ENCODE data around the gene USP46.

USP46 gene, protein sequence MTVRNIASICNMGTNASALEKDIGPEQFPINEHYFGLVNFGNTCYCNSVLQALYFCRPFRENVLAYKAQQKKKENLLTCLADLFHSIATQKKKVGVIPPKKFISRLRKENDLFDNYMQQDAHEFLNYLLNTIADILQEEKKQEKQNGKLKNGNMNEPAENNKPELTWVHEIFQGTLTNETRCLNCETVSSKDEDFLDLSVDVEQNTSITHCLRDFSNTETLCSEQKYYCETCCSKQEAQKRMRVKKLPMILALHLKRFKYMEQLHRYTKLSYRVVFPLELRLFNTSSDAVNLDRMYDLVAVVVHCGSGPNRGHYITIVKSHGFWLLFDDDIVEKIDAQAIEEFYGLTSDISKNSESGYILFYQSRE

DNA sequence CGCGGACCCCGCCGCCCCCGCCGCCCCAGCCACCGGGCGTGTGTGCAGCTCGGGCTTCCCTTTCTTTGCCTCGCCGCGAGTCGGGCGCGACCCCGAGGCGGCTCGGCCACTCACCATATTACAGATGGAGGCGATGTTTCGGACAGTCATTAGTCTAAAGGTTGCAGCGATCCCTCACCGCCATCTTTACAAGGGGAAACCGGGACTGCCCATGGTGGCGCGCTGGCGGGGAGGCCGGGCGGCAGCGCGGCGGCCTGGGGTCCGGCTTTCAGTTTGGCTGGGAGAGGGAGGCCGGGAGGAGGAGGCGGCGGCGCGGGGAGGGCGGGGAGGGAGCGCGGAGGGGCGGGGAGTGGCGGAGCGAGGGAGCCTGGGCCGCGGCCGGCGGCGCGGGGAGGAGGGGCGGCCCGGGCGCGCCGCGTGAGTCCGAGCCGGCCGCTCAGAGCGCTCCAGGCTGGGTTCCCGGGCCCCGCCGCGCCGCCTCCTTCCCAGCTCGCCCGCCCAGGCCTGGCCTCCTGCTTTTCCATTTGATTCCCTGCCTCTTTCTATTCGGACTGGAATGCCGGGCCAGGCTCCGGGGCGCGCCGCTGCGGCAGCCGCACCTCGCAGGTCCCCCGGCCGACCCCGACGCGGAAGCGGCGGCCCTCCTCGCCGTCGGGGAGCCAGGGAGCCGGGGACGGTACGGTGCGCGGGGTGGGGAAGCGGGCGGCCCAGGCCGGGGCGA is at the start of gene USP46:
Gene USP46, minus strand, starts transcription at position 301 of the 721 bp plus-strand sequence. Its CDS starts 151 bp downstream, at position 150.
- no peak for DNase-seq (ENCODE audit: low read depth)

DNA sequence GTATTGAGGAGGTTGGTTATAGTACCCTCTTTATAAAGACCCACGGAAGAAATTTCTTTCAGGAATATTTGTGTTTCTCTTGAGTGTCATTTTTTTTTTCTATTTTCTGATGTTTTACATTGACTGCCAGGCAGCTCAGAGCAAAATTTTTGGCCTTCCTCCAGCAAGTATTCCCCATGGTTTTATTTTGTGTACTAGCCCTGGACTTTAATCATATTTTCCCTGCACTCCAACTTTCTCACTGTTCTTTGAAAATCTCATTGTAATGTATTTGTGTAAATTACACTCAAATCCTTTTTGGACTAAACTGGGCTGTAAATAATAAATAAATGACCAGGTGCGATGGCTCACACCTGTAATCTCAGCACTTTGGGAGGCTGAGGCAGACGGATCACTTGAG is 45.6 kb upstream of the USP46 start:
- no peak for DNase-seq (ENCODE audit: low read depth)

DNA sequence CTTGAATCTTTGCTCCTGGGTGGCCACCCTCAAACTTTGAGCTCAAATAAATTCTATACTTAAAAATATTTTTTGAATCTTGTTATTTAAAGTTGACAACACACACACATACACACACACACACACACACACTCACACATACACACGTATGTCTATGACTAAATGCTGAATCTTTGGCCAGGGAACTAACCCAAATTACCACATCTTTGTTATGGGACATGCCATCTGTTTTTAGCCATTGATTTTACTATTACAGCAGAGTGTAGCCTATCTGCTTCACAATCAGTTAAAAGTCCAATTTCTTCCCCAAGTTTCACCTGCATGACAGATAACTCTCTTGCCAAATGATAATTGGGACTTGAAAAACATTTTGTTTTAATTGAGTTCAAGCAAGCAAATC is 45.0 kb upstream of the USP46 start:
- no peak for DNase-seq (ENCODE audit: low read depth)

DNA sequence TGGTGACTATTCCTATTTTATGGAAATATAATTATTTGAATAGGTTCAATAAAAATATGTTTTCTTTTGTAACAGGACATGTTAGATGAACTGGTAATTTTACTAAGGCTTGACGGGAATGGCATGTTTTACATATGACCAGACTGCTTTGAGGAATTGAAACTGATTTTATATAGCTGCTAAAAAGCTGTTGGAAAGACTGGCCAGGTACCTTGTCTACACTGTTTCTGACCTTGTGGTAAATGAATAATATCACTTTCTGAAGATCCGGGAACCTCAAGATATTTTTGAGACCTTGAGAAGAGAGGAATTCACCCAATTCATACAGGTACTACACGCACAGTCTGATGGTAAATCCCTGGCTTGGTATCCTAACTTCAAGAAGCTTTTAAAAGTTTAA is 42.1 kb upstream of the USP46 start:
- DNase-seq (ENCODE audit: low read depth), result no peak

DNA sequence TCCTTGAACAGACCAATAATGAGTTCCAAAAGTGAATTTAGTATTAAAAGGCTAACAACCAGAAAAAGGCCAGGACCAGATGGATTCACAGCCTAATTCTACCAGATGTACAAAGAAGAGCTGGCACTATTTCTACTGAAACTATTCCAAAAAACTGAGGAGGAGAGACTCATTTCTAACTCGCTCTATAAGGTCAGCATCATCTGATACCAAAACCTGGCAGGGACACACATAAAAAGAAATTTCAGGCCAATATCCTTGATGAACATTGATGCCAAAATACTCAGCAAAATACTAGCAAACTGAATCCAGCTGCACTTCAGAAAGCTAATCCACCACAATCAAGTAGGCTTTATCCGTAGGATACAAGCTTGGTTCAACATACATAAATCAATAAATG is 35.8 kb upstream of the USP46 start:
- no peak for DNase-seq (ENCODE audit: low read depth)

DNA sequence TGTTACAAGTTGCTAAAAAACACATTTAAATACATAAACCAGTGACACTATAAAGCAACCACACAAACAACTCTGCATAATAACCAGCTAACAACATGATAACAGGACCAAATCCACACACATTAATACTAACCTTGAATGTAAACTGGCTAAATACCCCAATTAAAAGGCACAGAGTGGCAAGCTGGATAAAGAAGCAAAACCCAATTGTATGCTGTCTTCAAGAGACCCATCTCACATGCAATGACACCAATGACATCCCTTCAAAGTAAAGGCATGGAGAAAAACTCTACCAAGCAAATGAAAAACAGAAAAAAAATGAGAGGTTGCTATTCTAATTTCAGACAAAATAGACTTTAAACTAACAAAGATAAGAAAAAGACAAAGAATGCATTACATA is 34.4 kb upstream of the USP46 start:
- DNase-seq (ENCODE audit: low read depth), result no peak

DNA sequence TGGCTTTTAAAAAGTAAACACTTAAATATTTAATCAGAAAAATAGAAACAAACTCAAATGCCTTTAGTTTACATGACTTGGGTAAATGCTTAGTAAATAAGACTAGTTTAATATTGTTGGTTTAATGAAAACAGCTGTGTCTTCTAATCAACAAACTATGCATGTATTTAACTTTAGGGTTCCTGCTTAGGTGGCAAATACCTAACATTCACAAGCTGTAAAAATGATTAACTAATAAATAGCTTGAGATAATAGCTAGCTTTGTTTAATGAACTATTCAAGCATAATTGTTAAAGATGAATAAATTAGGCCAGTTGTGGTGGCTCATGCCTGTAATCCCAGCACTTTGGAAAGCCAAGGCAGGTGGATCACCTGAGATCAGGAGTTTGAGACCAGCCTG is 30.0 kb upstream of the USP46 start:
- DNase-seq (ENCODE audit: low read depth), result no peak

DNA sequence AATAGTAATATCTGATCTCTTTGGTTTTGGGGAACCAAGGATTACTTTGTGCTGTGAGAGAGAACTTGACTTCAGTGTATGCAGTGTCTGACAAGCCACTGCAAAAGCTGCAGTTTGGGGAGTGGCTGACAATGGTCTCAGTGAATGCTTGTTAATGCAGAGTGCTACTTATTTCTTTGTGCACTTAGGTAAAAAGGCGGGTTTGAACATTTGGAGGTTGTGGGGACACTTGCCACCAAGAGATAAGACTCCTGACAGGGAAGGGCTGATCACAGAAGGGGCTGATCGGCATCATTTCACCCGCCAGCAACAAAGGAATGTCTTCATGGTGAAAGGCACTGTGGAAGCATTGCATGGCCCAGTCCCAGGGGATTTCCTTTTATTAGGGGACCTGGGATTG is 28.6 kb upstream of the USP46 start:
- DNase-seq (ENCODE audit: low read depth), result no peak

DNA sequence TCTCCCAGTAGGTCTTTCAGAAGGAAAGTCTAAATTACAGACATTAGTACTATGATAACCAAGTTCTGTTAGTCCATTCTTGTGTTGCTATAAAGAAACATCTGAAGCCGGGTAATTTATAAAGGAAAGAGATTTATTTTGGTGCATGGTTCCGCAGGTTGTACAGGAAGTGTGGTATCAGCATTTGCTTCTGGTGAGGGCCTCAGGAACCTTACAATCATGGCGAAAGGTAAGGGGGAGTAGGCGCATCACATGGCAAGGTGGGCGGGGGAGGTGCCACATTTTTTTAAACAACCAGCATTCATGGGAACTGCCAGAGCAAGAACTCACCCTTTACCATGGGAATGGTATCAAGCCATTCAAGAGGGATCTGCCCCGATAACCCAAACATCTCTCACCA is 26.2 kb upstream of the USP46 start:
- no peak for DNase-seq (ENCODE audit: low read depth)

DNA sequence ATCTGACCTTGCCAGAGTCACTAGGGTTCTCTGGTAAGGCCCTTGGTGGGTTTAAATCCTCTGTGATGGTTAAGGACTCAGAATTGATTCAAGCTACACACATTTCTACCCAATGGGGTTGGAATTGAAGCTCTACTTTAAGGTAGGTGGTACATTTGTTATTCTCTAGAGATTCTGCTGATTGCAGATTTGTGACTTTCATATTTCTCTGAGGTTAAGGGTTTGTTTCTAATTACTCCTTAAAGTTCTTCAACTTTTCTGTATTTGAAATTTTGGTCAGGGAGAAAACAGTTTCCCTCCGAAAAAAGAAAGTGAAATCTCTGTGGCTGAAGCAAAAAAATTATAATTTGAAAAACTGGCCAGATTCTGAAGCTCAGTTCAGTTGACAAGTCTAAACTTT is 25.8 kb upstream of the USP46 start:
- DNase-seq (ENCODE audit: low read depth), result no peak

DNA sequence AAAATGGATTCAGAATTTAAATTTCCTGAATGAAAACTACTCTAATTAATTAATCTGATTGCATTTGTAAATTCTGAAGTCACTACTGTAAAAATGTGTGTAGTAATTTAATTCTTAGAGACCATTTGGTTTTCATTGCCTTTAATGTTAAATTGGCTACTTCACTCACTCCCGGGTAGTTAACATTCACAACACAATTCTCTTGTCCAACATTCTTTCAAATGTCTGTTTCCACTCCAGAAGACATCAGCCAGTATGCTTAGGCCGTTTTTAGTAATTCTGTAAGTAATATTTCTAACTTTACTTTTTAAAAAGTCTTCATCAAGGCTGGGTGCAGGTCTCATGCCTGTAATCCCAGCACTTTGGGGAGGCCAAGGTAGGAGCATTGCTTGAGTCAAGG is 21.3 kb upstream of the USP46 start:
- DNase-seq (ENCODE audit: low read depth), result no peak

DNA sequence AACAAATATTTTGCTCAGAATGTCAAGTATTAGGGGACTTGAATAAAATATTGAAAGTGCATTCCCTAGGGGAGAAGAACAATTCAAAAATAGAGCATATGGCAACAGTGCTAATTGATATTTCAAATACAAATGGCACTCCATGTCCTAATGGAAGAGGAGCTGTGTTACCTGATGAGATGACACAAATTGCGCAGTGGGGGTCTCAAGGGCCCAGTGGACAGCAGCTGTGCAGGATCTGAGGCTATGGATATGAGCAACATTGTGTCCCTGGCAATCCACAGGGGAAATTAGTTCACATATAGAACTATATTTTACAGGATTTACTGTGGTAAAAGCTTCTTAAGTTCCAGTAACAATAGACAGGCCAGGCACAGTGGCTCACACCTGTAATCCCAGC is 17.4 kb upstream of the USP46 start:
- no peak for DNase-seq (ENCODE audit: low read depth)

DNA sequence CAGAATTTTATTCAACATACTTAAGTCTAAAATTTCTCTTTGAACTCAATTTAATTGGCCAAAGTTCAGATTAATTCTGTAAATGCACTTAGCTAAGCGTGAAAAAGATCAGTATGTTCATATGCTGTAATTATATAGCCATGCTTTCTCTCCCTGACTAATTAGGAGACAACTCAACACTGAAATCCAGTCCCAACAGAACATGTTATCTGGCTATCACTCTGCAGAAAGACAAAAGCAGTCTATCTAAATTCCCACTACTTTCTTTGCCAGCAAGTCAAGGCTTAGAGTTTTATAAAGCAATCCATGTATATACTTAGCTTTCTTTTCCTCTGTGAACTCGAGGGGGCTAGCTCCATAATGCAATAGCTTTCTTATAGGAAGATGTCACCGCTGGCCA is 16.0 kb upstream of the USP46 start:
- no peak for DNase-seq (ENCODE audit: low read depth)

DNA sequence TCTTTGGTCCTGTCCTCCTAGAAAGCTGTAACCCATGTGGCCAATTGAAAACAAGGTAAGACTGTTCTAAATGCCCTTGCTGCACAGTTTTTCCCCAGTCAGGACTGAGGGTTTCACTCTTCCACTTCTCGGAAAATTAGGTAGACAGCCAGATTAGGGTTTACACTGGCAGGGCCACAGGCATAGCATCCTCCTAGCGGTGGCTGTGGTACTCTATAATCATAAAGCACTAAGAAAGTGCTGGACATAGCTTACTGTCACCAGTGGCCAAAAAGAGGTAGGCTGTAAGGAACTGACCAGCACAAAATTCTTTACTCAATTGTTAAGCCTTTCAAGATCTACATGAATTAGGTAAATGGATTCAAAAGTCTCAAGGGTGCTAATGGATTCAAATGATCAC is 11.6 kb upstream of the USP46 start:
- DNase-seq (ENCODE audit: low read depth), result no peak

DNA sequence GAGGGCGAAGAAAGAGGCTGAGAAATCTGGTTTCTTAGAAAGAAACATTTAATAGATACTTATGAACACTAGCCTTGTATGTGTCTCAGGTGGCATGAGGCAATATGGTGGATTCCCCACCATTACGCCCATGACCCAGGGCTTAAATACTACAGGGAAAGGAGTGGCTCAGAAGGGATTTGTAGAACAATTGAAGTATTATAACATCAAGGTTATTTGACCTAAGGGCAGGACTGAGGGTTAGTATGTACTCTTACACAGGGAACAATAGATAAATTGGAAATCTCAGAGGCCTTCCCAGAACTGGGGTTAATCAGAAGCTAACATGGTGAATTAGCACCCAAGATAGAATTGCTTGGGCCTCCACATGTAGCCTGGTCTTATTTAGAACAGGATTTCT is 11.0 kb upstream of the USP46 start:
- DNase-seq (ENCODE audit: low read depth), result no peak

DNA sequence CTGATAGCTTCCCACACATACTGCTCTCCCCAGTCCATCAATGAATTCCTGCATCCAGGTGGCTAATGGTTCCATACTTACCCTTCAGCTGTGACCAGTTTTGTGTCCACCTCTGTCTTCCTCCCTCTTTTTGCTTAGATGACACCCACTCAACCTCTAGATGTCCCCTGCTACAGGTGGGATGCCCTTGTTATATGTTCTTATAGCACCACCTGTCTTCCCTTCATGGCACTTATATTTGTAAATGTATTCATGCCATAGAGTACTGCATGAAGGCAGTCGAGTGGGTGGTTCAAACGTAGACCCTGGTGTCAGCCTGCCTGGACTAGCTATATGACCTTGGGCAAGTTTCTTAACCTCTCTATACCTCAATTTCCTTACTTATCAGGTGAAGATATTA is 6.5 kb upstream of the USP46 start:
- DNase-seq (ENCODE audit: low read depth), result no peak

DNA sequence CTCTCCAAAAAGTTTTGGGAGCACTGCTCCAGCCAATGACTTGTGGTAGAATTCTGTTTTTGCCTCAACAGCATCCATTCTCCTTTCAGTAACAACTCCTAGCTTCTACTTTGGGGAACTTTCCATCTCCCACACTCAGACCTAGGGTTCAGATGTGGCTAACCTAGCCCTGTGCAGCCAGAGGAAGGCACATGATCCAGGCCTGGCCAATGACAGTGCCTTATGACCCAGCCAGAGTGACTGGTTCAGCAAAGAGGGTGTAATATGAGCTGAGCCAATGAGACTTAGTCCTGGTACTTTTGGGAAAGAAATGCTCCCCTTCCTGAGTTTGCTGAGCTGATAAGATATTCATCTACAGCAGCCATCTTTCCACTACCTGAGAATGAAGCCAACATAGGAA is 5.4 kb upstream of the USP46 start:
- no peak for DNase-seq (ENCODE audit: low read depth)

DNA sequence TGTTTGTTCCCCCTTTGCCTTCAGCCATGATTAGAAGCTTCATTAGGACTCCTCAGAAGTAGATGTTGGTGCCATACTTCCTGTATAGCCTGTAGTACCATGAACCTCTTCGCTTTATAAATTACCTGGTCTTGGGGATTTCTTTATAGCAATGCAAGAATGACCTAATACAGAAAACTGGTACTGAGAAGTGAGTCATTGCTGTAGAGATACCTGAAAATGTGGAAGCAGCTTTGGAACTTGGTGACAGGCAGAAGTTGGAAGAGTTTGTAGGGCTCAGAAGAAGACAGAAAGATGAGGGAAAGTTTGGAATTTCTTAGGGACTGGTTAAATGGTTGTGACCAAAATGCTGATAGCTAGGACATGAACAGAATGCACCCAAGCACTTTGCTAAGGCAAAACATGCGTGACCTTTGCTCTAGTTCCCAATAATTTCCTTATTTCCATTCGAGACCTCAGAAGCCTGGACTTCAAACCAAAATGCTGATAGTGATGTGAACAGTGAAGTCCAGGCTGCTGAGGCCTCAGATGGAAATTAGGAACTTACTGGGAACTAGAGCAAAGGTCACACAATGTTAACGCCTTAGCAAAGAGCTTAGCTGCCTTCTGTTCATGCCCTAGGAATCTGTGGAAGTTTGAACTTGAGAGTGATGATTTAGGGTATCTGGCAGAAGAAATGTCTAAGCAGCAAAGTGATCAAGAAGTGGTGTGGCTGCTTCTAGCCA is 3.0 kb upstream of the USP46 start:
- no peak for DNase-seq (ENCODE audit: low read depth)

DNA sequence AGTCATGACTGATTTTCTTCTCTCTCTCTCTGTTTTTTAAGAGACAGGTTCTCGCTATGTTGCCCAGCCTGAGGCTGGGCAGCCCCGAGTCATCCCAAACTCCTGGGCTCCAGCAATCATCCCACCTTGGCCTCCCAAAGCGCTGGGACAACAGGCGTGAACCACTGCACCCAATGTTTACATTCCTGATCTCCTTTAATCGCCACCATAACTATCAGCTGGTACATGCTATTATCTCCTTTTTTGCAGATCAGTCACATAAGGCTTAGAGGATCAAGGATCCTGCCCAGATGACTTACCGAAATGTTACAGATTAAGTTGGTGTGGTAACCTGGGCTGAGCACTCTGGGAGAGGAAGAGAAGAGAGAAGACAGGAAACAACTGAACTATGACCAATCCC is 1.5 kb upstream of the USP46 start:
- no peak for DNase-seq (ENCODE audit: low read depth)

DNA sequence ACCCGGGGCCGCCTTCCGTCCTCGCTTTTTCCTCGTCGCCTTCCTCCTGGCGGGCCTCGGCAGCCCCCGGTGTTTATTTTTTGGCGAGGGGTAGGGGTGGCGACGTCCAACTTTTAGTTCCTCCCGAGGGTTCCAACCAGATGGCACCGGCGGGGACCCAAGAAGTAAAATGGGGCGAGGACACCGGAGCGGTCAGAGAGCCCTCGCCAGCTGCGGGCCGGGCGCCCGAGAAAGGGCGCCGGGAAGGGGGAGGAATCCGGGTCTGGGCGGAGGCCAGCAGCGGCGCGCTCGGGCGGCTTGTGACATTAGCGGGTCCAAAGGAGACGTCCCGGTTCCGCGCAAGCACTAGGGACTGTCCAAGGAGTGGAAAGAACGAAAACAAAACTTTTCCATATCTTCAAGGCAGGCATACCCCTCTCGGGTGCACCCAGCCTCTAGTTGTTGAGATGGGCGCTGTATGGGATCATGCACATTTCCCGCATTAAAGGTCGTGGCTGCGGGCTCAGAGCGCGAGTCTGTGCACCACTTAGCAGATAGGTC is 691 bp upstream of the USP46 start:
- no peak for DNase-seq (ENCODE audit: low read depth)

DNA sequence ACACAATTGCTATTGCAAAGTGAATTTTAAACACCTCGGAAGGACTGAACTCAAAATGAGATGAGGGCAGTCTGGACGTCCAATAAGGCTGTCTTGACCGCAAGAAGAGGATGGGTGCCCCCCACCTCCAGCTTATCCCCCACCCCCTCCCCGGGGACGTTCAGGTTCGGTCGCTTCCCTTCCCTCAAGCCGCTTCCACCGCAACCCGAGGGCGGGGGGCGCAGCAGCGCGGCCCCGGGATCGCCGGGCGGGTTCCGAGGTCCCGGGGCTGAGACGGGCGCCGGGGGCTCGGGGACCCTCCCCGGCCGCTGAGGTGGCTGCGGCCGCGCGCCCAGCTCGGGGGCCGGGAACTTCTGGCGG is 480 bp downstream of the USP46 start:
- DNase-seq (ENCODE audit: low read depth), result no peak

DNA sequence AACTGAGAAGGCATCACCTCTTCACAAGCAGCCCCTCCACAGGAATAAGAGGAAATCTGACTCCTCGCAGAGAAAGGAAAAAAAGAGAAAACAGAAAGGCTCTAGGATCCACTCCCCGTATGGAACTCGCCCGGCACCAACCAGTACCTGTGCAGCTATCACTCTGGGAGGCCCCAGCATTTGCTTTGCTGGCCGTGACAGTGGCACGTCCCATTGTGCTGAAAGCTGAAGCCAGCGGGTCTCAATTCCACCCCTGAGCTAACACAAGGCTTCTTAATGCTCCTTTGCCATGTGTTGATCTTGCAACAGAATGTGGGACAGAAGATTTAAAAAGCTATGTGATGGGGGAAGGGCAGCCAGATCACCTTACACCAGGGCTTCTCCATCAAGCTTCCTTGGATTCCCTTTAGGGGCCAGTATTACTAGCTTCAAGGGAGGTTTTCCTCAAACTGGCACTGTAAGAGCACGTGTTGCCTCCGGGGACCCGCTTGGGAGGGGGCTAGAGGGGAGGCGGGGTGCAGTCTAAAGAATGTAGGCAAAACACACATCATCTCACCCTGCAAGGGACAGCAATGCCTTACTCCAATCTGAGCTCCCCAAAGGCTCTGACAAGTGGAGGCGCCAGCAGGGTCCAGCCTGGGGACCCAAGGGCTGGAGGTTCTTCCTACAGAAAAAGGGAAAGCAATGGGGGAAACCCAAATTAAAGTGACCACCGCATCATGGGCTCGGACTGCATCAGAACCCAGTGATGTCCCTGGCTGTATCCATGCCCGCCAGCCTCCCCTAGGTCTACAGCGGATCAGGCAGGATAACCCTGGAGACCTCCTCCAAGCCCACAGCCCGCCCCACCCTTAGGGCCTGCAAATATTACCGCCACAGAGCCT is 1.2 kb downstream of the USP46 start:
- DNase-seq (ENCODE audit: low read depth), result no peak

Data from non-pigmented ciliary epithelial cell (primary cell).